PFSK-1 (cell line): Measurements from ENCODE around the gene HCST.

Source experiments
- POLR2AphosphoS5 ChIP-seq: IDR thresholded peaks from 2 replicates; pipeline ENCODE4 v1.6.1; 2012; ENCODE audit warnings: low read depth, mild to moderate bottlenecking, control low read depth, low read length, moderate library complexity
- SIN3A ChIP-seq: IDR thresholded peaks from 2 replicates; pipeline ENCODE4 v1.6.1; 2012; ENCODE audit warnings: mild to moderate bottlenecking, low read length, moderate library complexity, borderline replicate concordance; ENCODE audit not compliant: insufficient read depth
- TAF1 ChIP-seq: IDR thresholded peaks from 2 replicates; pipeline ENCODE4 v1.6.1; 2012; ENCODE audit warnings: low read length, control low read depth, borderline replicate concordance; ENCODE audit not compliant: insufficient read depth
- TF ChIP-seq, protein P1 (sequence below), 2 experiments: IDR thresholded peaks; 2 replicates each; pipeline versions ENCODE4 v1.6.1 to v1.8.0; 2011 to 2012; ENCODE audit warnings: low read depth in 2 of 2, low read length in 2 of 2, control low read depth in 1 of 2, inconsistent platforms in 1 of 2, mild to moderate bottlenecking in 1 of 2, moderate library complexity in 1 of 2; ENCODE audit not compliant: insufficient read depth in 1 of 2

DNA sequence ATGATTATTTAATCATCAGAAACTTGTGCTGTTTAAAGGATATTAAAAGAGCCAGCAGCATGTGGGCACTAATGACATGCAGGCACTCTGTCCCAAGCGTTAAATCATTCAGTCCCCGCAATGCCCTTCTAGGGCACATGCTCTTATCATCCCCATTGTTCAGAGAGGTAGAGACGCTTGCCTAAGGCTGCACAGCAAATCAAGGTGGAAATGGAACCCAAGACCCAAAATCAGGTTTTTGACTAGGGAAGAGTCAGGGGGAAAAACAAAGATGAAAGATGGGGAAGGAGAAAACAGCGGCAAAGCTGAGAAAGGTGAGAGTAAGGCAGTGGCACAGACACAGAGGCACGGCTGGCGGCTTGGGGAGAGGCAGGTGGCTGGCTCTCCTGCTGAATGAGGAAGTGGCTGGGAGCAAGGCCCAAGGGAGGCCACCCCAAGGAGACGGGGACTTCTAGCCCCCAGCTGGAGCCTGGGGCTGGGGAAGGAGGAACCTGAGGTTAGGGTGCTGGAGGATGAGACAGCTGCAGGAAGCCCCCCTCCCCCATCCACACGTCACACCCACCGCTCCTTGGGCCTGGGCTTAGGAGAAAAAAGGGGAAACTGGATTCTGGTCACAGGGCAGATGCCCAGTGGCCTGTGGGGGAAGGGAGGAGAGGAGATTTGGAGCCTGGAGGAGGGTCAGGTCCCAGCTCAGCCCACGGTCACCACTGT lies 6.8 kb downstream of the HCST start:
- TF ChIP-seq, protein P1, sequence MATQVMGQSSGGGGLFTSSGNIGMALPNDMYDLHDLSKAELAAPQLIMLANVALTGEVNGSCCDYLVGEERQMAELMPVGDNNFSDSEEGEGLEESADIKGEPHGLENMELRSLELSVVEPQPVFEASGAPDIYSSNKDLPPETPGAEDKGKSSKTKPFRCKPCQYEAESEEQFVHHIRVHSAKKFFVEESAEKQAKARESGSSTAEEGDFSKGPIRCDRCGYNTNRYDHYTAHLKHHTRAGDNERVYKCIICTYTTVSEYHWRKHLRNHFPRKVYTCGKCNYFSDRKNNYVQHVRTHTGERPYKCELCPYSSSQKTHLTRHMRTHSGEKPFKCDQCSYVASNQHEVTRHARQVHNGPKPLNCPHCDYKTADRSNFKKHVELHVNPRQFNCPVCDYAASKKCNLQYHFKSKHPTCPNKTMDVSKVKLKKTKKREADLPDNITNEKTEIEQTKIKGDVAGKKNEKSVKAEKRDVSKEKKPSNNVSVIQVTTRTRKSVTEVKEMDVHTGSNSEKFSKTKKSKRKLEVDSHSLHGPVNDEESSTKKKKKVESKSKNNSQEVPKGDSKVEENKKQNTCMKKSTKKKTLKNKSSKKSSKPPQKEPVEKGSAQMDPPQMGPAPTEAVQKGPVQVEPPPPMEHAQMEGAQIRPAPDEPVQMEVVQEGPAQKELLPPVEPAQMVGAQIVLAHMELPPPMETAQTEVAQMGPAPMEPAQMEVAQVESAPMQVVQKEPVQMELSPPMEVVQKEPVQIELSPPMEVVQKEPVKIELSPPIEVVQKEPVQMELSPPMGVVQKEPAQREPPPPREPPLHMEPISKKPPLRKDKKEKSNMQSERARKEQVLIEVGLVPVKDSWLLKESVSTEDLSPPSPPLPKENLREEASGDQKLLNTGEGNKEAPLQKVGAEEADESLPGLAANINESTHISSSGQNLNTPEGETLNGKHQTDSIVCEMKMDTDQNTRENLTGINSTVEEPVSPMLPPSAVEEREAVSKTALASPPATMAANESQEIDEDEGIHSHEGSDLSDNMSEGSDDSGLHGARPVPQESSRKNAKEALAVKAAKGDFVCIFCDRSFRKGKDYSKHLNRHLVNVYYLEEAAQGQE (IDR thresholded peaks at IDR 0.05; ENCODE audit: insufficient read depth in 1 of 2, low read depth in 2 of 2, low read length in 2 of 2): no peak
- TF ChIP-seq POLR2AphosphoS5: no peak
- TF ChIP-seq TAF1: no peak
- TF ChIP-seq SIN3A: no peak
